HG03108 (cell line): Measurements from ENCODE around the gene CBX4.

Experiments used
- ATAC-seq: cut with Tn5 transposase; IDR thresholded peaks from one replicate; pipeline ENCODE4 v1.9.1; 2021; ENCODE audit warnings: moderate library complexity; ENCODE audit not compliant: unreplicated experiment

Gene CBX4

DNA sequence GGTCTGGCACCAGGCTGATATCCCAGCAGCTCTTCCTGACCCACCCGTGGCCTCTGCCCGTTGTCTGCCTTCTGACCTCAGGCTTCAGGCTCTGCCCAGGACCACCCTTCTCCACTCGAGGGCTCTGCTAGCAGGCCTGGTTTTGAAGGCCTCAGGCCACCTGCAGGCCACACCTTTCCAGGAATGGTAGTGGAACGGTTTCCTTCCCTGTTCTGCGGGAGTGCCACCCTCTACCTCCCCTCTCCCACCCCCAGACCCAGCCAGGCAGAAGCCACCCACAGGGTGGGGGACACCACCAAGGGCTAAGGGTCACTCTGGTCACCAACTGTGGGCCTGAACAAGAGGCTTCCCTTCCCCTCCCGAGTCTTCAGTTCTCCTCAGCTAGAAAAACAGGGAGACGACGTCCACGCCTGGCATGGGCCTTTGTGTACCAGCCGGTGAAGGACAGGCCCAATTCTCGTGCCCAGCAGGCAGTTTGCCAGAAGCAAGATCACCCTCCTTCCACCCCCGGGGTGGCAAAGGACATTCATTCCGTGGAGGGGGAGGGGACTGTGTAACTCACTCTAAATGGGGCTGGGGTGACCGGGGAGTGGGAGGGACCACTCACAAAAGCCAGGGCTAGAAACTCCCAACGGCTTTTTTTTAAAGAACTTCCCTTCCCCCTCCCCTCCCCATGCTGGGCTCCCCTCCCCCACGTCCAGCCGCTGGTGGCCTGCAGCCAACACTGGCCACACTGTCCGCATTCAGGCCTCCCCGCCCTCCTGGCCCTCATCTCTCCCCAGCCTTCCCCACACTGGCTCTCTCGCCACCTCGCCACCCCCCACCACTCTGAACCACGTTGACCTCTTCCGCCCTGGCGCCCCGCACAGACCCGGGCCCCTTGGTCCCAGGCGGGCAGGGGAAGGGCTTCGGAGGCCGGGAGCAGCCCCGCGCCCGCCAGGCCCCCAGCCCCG is 7.7 kb downstream of the CBX4 start:
- ATAC-seq = no peak

DNA sequence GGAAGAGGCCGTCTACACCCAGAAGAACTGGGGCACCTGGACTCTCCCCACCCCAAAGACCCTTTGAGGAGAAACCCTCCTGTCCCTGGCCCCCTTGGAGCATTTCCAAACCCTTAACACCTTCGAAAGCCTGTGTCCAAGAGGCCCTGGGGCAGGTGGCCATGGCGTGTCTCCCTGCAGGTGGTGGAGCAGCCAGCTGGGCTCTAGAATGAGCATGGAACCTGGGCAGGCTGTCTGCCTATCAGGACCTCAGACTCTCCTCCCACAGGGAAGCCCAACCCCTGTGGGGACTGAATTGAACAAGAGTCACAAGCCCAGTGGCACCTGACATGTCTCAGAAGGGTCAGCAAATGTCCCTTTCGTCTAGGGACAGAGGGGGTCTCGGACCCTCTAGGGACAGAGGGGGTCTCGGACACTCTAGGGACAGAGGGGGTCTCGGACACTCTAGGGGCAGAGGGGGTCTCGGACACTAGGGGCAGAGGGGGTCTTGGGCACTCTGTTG is 8.4 kb downstream of the CBX4 start:
- no peak for ATAC-seq

DNA sequence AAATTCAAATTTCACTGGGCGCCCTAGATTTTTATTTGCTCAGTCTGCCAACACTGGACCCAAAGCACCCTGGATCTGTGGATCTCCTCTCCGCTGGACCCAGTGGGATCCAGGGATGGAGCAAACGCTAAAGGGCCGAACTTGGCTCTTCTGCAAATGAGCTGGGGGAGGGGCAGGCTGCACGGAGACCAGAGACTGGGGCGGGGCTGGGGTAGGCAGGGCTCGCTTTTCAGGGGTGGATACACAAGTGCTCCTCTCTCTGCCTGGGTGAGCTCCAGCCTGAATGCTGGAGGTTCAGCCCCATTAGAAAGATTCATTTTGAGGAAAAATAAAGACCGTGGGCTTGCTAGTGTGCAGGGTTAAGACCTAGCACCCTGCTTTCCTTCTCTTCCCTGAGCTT is 8.9 kb downstream of the CBX4 start:
- ATAC-seq = no peak

GRCh38 chr17:79829457-79829856 is 9.8 kb downstream of the CBX4 start:
- no peak for ATAC-seq

DNA sequence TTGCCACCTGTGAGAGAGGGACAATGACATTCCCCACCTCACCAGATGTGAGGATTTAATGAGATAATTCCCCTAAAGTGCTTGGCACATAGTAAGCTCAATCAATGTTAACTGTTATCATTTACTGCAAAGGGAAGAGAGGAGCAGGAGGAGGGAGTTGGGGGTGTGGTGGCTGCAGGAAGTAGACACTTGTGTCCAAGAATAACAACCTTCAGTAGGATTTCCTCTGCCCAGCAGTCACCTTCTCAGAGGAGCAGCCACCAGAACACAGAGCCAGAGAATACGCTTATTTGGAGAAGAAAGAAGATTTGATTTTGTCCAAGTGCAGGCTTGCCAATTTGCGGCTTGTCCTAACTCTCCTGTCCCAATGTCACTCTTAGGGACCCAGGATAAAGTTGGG is 10.2 kb downstream of the CBX4 start:
- no peak for ATAC-seq

DNA sequence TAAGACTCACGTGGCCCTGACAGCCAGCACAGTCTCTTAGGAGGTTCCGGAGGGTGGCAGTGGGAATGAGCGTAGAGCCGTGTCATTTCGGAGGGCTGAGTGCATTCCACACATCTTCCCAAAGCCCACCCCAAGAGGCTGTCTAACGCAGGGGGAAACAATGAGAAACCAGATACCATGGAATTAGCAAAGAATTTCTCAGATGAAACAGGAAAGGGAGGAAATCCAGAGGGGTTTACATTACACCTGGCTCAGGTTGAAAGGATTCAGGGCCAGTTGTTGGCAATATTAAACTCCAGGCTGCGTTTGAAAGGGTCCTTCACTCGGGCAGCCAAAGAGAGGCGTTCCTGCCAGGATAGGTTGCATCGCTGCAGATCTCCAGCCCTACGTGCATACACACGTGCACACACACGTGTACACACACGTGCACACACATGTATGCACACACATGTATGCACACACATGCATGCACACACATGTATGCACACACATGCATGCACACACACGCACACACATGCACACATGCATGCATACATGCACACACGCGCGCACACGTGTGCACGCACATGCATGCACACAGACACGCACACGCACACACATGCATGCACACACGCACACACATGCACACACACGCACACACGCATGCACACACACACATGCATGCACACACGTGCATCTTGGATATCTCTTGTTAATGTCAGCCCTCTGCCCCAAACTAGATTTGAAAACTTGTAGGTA is 12.2 kb downstream of the CBX4 start:
- no peak for ATAC-seq

GRCh38 chr17:79826204-79826680 is 13.0 kb downstream of the CBX4 start:
- ATAC-seq = no peak

- no peak for ATAC-seq
These were observed 13.7 kb downstream of the CBX4 start for GRCh38 chr17:79825580-79825921.

GRCh38 chr17:79824893-79825579 is 14.2 kb downstream of the CBX4 start:
- ATAC-seq = no peak

DNA sequence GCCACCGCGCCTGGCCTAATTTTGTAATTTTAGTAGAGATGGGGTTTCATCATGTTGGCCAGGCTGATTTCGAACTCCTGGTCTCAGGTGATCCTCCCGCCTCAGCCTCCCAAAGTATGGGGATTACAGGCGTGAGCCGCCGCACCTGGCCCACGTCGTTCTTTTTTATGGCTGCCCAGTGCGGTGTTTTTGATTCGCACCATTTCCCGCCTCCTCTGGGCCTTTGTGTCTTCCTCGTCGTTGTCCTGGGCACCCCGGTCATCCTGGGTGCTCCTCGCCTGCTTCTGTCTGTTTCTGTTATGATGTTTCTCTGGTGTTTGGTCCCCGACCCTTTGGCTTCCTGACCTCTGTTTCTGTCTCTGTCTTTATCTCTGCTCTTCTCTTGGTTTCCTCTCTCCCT is 15.0 kb downstream of the CBX4 start:
- no peak for ATAC-seq

DNA sequence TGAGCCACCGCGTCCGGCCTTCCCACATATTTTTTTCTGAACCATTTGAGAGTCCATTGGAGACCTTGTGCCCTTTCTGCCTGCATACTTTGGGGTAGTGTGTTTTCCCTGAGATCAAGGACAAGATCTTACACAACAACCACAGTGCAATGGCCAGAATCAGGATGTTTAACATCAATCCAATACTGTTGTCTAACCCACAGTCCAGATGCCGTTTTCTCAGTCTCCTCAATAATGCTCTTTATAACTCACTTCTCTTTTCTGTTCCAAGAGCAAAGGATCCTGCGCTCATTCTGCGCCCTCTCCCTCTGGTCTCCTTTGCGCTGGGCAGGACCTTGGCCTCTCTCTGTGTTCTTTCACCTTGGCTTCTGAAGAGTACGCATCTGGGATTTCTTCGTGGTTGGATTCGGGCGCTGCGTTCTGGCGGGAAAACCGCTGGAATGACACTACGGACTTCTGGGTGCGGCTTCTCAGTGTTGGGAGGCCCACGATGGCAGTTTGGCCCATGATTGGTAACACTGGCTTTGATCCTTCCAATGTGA is 16.6 kb downstream of the CBX4 start:
- no peak for ATAC-seq

- no peak for ATAC-seq
These were observed 17.7 kb downstream of the CBX4 start for GRCh38 chr17:79821331-79822095.

DNA sequence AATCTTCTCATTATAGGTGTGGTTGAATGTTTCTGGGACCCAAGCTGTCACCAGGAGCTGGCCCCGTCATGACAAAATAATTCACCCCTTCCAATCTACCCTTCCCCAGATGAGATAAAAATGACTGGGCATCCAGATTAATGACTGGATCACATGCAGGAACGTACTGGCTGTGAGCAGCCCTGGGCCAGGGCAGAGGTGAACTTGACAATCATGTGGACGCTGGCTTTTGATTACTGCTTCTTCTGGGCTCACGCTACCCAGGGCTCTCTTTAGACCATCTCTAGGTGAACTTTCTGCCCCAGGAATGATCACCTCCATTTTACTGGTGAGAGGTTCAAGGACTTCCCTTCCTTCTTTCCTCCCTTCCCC is 18.3 kb downstream of the CBX4 start:
- no peak for ATAC-seq

GRCh38 chr17:79819534-79820276 is 19.5 kb downstream of the CBX4 start:
- no peak for ATAC-seq

- no peak for ATAC-seq
These were observed 20.2 kb downstream of the CBX4 start for GRCh38 chr17:79819085-79819484.

DNA sequence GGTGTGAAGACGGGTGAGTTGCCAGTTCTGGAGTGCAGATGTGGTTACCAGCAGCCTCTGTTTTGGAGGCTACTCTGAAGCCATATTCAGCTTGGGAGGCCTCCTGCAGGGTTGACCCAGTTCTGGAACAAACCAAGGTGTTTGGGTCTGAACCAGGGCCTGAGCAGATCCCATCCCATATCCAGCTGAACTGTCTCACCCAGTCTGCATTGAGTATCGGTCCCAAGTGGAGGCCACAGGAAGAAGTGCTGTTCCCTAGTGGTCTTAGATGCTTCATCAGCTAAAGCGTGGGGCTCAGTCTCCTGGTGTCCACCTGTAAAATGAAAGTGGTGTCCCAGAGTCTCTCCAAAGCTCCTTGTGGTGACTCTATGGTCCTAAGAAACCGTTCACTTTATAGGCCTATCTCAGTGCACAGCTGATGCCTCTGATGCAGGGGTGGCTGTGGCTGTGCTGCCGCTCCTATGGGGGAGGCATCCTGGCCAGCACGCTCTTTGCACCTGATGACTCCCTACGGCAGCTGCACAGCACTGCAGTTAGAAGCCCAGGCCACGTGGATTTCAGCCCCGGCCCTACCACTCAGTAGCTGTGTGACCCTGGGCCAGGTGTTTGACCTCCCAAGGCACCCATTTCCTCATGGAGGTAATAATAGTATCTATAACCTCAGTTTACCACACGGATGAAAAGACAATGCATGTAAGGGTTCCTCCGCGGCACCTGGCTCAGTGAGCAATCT is 21.0 kb downstream of the CBX4 start:
- no peak for ATAC-seq

- ATAC-seq = no peak
These were observed 23.3 kb downstream of the CBX4 start for GRCh38 chr17:79815836-79816461.

GRCh38 chr17:79814974-79815835 is 24.0 kb downstream of the CBX4 start:
- no peak for ATAC-seq
